ENCODE measurements around the gene PRCP.

- TF ChIP-seq CTCF (IDR thresholded peaks at IDR 0.05) (no peak), EP300 (IDR thresholded peaks at IDR 0.05) (no peak)
Observed at GRCh38 chr11:82939456-82939855, 39.2 kb upstream of the PRCP start.

All from ovary (tissue), 3 donors.